A673 (cell line): ENCODE results near the gene TMEM62. TPM values are rescaled to one million over a fixed set of nuclear protein-coding genes. Genes with fewer than 3 reads are reported as not detected.
A peak's percentile ranks its signal among the peaks of the same experiment; 100 is the strongest.
"Not testable (repeated sequence)": the region's sequence is repeated elsewhere in the genome, so short reads cannot be mapped to it uniquely, and the experiment has no call there.

Experiments used
- BruUV-seq: library from RNA; stranded (reverse); fragments of 400-500 nt; replicated peaks from 2 replicates; lab custom pipeline; 2021; lab: Mats Ljungman, UMichigan
- CTCF ChIA-PET: fragments of 300-600 bp; sonication (Branson Sonifier 250); formaldehyde crosslinking; loops from one replicate; lab custom pipeline; 2022; ENCODE audit warnings: antibody characterized with exemption; lab: Charles Lee
- POLR2A ChIA-PET: fragments of 300-600 bp; sonication (Branson Sonifier 250); formaldehyde crosslinking; loops from one replicate; lab custom pipeline; 2022; ENCODE audit warnings: antibody characterized with exemption; ENCODE audit not compliant: low non-redundant PET; lab: Charles Lee
- DNase-seq: peaks from one replicate; pipeline ENCODE4 v3.0.0-alpha.2; 2015; ENCODE audit warnings: low spot score
- H3K27ac ChIP-seq: fragments of 200-600 bp; sonication (generic); 2 replicates; pipeline ENCODE4 v1.5.1; 2016; ENCODE audit warnings: mixed run types, low read depth, mild to moderate bottlenecking, mixed read lengths, antibody characterized with exemption, low read length; ENCODE audit not compliant: poor library complexity, severe bottlenecking
- H3K27me3 ChIP-seq: fragments of 200-600 bp; sonication (generic); replicated peaks from 2 replicates; pipeline ENCODE4 v1.6.1; 2017; ENCODE audit warnings: mixed run types, low read depth, mild to moderate bottlenecking, mixed read lengths, antibody characterized with exemption, low read length; ENCODE audit not compliant: insufficient read depth, poor library complexity
- H3K36me3 ChIP-seq: fragments of 200-600 bp; sonication (generic); 2 replicates; pipeline ENCODE4 v1.6.1; 2016; ENCODE audit warnings: mixed run types, mild to moderate bottlenecking, mixed read lengths, antibody characterized with exemption, low read length; ENCODE audit not compliant: insufficient read depth, poor library complexity, severe bottlenecking
- H3K4me1 ChIP-seq: fragments of 200-600 bp; sonication (generic); 2 replicates; pipeline ENCODE4 v1.6.1; 2017; ENCODE audit warnings: mixed run types, mild to moderate bottlenecking, mixed read lengths, antibody characterized with exemption, low read length; ENCODE audit not compliant: insufficient read depth, poor library complexity, severe bottlenecking
- H3K4me3 ChIP-seq: fragments of 200-600 bp; sonication (generic); 2 replicates; pipeline ENCODE4 v1.5.1; 2016; ENCODE audit warnings: low read depth, mixed run types, mild to moderate bottlenecking, mixed read lengths, low read length; ENCODE audit not compliant: poor library complexity, severe bottlenecking
- H3K9me3 ChIP-seq: fragments of 200-600 bp; sonication (generic); 2 replicates; pipeline ENCODE4 v1.6.1; 2016; ENCODE audit warnings: mixed run types, low read depth, mild to moderate bottlenecking, mixed read lengths, antibody characterized with exemption, low read length; ENCODE audit not compliant: poor library complexity, severe bottlenecking
- EZH2 ChIP-seq: fragments of 200-600 bp; sonication (generic); IDR thresholded peaks from 2 replicates; pipeline ENCODE4 v1.6.1; 2017; ENCODE audit warnings: borderline replicate concordance, low read depth, mild to moderate bottlenecking, mixed read lengths, antibody characterized with exemption, low read length; ENCODE audit not compliant: poor library complexity, severe bottlenecking
- intact Hi-C: fragments of 100-400 bp; cut with micrococcal nuclease; formaldehyde crosslinking; loops from one replicate; pipeline ENCODE4 v1.10.0; 2022; ENCODE audit not compliant: unreplicated experiment
- total RNA-seq: library from RNA; stranded (reverse); gene quantifications from 2 replicates; pipeline ENCODE4 v1.2.3, GENCODE V29; 2021
- TF ChIP-seq, protein P1 (sequence below): fragments of 300-800, 200-600 bp; sonication (generic); conservative IDR thresholded peaks from 2 replicates; pipeline ENCODE4 v1.5.1; 2017; ENCODE audit warnings: low read depth, mild to moderate bottlenecking, antibody characterized with exemption, low read length, moderate library complexity, mixed read lengths

TMEM62 gene
- total RNA-seq, 1 experiment from 2014 or later, result 5.4 TPM

DNA sequence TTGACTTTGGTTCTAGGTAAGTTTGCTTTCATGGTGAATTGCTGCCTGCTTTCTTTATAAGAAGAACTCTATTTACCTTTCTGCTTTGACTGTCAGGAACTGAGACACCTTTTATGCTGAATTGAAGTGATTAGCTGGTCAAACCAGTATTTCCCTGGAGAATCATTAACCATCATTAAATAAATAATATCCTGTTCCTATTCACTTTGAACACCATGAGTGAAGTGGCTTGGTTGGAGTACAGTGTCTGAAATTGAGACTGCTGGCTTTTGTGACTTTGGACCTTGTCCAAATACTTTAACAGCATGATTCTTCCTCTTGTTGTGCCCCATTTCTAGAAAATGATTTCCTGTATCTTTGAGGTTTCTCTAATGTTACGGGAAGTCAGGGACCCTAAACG lies 5.6 kb upstream of the TMEM62 start:
- no TSS peak for BruUV-seq
- POLR2A ChIA-PET, result no interaction called here
- CTCF ChIA-PET, result no interaction called here
- no peak for TF ChIP-seq EZH2
- TF ChIP-seq, protein P1, sequence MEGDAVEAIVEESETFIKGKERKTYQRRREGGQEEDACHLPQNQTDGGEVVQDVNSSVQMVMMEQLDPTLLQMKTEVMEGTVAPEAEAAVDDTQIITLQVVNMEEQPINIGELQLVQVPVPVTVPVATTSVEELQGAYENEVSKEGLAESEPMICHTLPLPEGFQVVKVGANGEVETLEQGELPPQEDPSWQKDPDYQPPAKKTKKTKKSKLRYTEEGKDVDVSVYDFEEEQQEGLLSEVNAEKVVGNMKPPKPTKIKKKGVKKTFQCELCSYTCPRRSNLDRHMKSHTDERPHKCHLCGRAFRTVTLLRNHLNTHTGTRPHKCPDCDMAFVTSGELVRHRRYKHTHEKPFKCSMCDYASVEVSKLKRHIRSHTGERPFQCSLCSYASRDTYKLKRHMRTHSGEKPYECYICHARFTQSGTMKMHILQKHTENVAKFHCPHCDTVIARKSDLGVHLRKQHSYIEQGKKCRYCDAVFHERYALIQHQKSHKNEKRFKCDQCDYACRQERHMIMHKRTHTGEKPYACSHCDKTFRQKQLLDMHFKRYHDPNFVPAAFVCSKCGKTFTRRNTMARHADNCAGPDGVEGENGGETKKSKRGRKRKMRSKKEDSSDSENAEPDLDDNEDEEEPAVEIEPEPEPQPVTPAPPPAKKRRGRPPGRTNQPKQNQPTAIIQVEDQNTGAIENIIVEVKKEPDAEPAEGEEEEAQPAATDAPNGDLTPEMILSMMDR, result no peak
- H3K36me3 ChIP-seq, result no peaks in the 10 kb centered on the region
- H3K4me1 ChIP-seq, result peaks cover 10% of the 10 kb centered on the region
- H3K9me3 ChIP-seq, result peaks cover 19% of the 10 kb centered on the region
- intact Hi-C loops, result no loop called here
- peak; percentile 97 for DNase-seq
- H3K4me3 ChIP-seq, result no peak overlapping the region
- peak overlapping the region; percentile 56 for H3K27ac ChIP-seq
- peaks cover under 1% of the 10 kb centered on the region for H3K27me3 ChIP-seq

GRCh38 chr15:43128174-43128979 lies 5.0 kb upstream of the TMEM62 start:
- BruUV-seq, H3K27me3 ChIP-seq, POLR2A ChIA-PET, DNase-seq, intact Hi-C loops, H3K36me3 ChIP-seq, CTCF ChIA-PET, H3K4me3 ChIP-seq: not testable (repeated sequence)
- Histone ChIP-seq H3K4me1 (peaks cover 12% of the 10 kb centered on the region), H3K27ac (peak overlapping the region; percentile 56), H3K9me3 (peaks cover 19% of the 10 kb centered on the region)

DNA sequence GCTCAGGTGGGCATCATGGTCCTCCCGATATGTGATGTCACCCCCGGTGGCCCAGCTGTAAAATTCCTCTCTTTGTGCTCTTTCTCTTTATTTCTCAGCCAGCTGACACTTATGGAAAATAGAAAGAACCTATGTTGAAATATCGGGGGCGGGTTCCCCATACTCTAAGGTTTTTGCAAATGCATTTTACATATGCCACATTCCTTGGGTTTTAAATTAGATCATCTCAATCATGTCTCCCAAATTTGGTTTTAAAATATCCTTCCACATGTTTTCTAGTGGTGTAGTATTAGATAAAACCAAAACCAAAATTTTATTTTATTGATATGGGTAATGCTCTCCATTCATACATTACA lies 4.4 kb upstream of the TMEM62 start:
- Histone ChIP-seq H3K4me3 (no peak overlapping the region), H3K9me3 (peaks cover 19% of the 10 kb centered on the region), H3K4me1 (peaks cover 12% of the 10 kb centered on the region), H3K36me3 (no peaks in the 10 kb centered on the region), H3K27ac (no peak overlapping the region), H3K27me3 (peaks cover 5% of the 10 kb centered on the region)
- intact Hi-C loops, result no loop called here
- ChIA-PET POLR2A (no interaction called here), CTCF (no interaction called here)
- TF ChIP-seq, protein P1, result no peak
- no peak for TF ChIP-seq EZH2
- BruUV-seq, result no TSS peak
- no peak for DNase-seq
